Heart right ventricle (tissue), 16 donors: ENCODE results near the gene LARGE1. TPM values are rescaled to one million over a fixed set of nuclear protein-coding genes. Genes with fewer than 3 reads are reported as not detected.

Source experiments
- ATAC-seq, 8 donors: fragments of 200-7000 bp; cut with Tn5 transposase; one replicate each; pipeline ENCODE4 v1.9.1; 2020; ENCODE audit warnings: mild to moderate bottlenecking in 8 of 8, moderate library complexity in 8 of 8, moderate number of reproducible peaks in 1 of 8
- DNase-seq, 2 donors: peaks; one replicate each; pipeline ENCODE4 v3.0.0-alpha.2; 2020
- H3K27ac ChIP-seq, 10 donors: fragments of 200-600 bp; sonication (generic) in 2 of 10; one replicate each; pipeline versions ENCODE4 v1.5.0 to v1.8.0; 2020 to 2022; ENCODE audit warnings: mild to moderate bottlenecking in 3 of 10
- H3K27me3 ChIP-seq, 7 donors: fragments of 200-600 bp; one replicate each; pipeline ENCODE4 v1.8.0; 2021 to 2022; ENCODE audit warnings: mild to moderate bottlenecking in 2 of 7
- H3K36me3 ChIP-seq, 9 donors: fragments of 200-600 bp; sonication (generic) in 1 of 9; one replicate each; pipeline versions ENCODE4 v1.5.0 to v1.8.0; 2020 to 2022; ENCODE audit warnings: mild to moderate bottlenecking in 2 of 9
- H3K4me1 ChIP-seq, 9 donors: fragments of 200-600 bp; sonication (generic) in 1 of 9; one replicate each; pipeline versions ENCODE4 v1.5.0 to v1.8.0; 2020 to 2022; ENCODE audit warnings: mild to moderate bottlenecking in 4 of 9
- H3K4me3 ChIP-seq, 10 donors: fragments of 200-600 bp; sonication (generic) in 2 of 10; one replicate each; pipeline versions ENCODE4 v1.5.0 to v1.8.0; 2020 to 2022; ENCODE audit warnings: mild to moderate bottlenecking in 7 of 10, moderate library complexity in 2 of 10
- H3K9me3 ChIP-seq, 11 donors: fragments of 200-600 bp in 10 of 11; sonication (generic) in 2 of 11; one replicate each; pipeline versions ENCODE4 v1.5.0 to v1.8.0; 2013 to 2022; ENCODE audit warnings: mild to moderate bottlenecking in 2 of 11, control low read depth in 1 of 11, moderate library complexity in 1 of 11
- WGBS, 2 donors: extraction: QIAGEN DNeasy Blood & Tissue Kit; methylation state at CpG; one replicate each; pipeline ENCODE4 v1.1.7; 2013; ENCODE audit warnings: inconsistent platforms in 1 of 2; 5-methylcytosine and 5-hydroxymethylcytosine counted together
- intact Hi-C, 10 donors: fragments of 100-400 bp; cut with DNase I; formaldehyde crosslinking; loops; one replicate each; pipeline versions ENCODE4 v1.11.1 to v1.14.2; 2022
- polyA plus RNA-seq, 2 donors: library from polyadenylated mRNA; stranded (reverse); fragments of 200-250 nt; gene quantifications; one replicate each; pipeline ENCODE4 v1.2.3, GENCODE V29; 2013
- total RNA-seq, 10 donors: library from RNA; stranded (reverse); fragmentation: NEBNext Ultra II Directional in 3 of 10; extraction: Animal tissue kit (Norgen Biotek cat#: 25700) in 3 of 10; gene quantifications; one replicate each; pipeline versions ENCODE4 v1.2.1 to v1.2.4, GENCODE V29; 2021 to 2023
- TF ChIP-seq, protein P1 (sequence below), 9 donors: fragments of 200-600 bp; sonication (generic) in 2 of 9; IDR thresholded peaks; one replicate each; pipeline versions ENCODE4 v1.5.0 to v1.8.0; 2021 to 2022; ENCODE audit warnings: antibody characterized with exemption in 9 of 9, mild to moderate bottlenecking in 5 of 9, moderate library complexity in 1 of 9
- donor health status: Arrhythmogenic right ventricular cardiomyopathy.
- donor health status: ischemic (EF 13 %, LVEDD 7.1; RV severe dilation, severe dysfunction).
- donor health status: healthy with polysubstance abuse.
- donor health status: DM: no; HTN: yes; CAD: no.
- donor health status: DM: no; HTN: no; CAD: no.
- donor health status: ischemic (EF 25% LVEDD 6.9; RV normal size, moderate dysfunction).
- donor health status: ischemic (EF 25% LVEDD 5.7; RV mildly dilated, moderate dysfunction).
- donor health status: healthy.
- donor health status: DM: yes; HTN: yes; CAD: no.
- donor health status: Ischemic cardiomyopathy.
- donor health status: ischemic (EF 35%, LVEDD 5.7; RV mildly dilated, moderate dysfunction).
- donor health status: nonischemic (EF 11% LVEDD 7.7; RV severe dilation, severe dysfunction).
- donor health status: DM: yes; HTN: yes; CAD: no.
- donor health status: PGD.
- donor health status: ischemic (EF 29% LVEDD 5.4; RV normal size, mild dysfunction).
- donor health status: nonischemic (EF 23%, LVEDD 6.1; RV moderate dilation, normal function).

The LARGE1 gene
- total and polyA plus RNA-seq, 12 donors = 33.7 to 184 (median 144) TPM

- H3K4me3 ChIP-seq = no peak overlapping the region
- no peak for ATAC-seq
- 86 to 96% methylated on average over 2 of the region's 2 CpGs for WGBS, 2 donors
- TF ChIP-seq, protein P1, sequence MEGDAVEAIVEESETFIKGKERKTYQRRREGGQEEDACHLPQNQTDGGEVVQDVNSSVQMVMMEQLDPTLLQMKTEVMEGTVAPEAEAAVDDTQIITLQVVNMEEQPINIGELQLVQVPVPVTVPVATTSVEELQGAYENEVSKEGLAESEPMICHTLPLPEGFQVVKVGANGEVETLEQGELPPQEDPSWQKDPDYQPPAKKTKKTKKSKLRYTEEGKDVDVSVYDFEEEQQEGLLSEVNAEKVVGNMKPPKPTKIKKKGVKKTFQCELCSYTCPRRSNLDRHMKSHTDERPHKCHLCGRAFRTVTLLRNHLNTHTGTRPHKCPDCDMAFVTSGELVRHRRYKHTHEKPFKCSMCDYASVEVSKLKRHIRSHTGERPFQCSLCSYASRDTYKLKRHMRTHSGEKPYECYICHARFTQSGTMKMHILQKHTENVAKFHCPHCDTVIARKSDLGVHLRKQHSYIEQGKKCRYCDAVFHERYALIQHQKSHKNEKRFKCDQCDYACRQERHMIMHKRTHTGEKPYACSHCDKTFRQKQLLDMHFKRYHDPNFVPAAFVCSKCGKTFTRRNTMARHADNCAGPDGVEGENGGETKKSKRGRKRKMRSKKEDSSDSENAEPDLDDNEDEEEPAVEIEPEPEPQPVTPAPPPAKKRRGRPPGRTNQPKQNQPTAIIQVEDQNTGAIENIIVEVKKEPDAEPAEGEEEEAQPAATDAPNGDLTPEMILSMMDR (IDR thresholded peaks at IDR 0.05) = no peak
- H3K9me3 ChIP-seq = no peaks in the 10 kb centered on the region
- peaks cover 0 to 19% (median 0%) of the 10 kb centered on the region in 7 donors for H3K27me3 ChIP-seq
- no peak for DNase-seq
- H3K4me1 ChIP-seq = no peaks in the 10 kb centered on the region
- no peaks in the 10 kb centered on the region for H3K36me3 ChIP-seq
- H3K27ac ChIP-seq = no peak overlapping the region
- intact Hi-C loops = loop anchor here in 1 of 10 donors (10.0 kb wide), 1 partner anchor 1082 kb away; no protein-coding TSS in a partner anchor
Observed at GRCh38 chr22:33932997-33933396, 12.7 kb upstream of the LARGE1 start.

- no peak overlapping the region for H3K4me3 ChIP-seq
- H3K27ac ChIP-seq = no peak overlapping the region
- H3K36me3 ChIP-seq = no peaks in the 10 kb centered on the region
- peak in 1 of 8 donors; percentile 50 for ATAC-seq
- TF ChIP-seq, protein P1 (IDR thresholded peaks at IDR 0.05) = no peak
- H3K9me3 ChIP-seq = no peaks in the 10 kb centered on the region
- DNase-seq = no peak
- no peaks in the 10 kb centered on the region for H3K4me1 ChIP-seq
- intact Hi-C loops = loop anchor here in 1 of 10 donors (10.0 kb wide), 1 partner anchor 1083 kb away; no protein-coding TSS in a partner anchor
- WGBS, 2 donors = 27 to 38% methylated on average over 1 of the region's 1 CpG
- H3K27me3 ChIP-seq = peaks cover 0 to 10% (median 0%) of the 10 kb centered on the region in 7 donors
Observed at GRCh38 chr22:33931406-33931805, 11.1 kb upstream of the LARGE1 start.

DNA sequence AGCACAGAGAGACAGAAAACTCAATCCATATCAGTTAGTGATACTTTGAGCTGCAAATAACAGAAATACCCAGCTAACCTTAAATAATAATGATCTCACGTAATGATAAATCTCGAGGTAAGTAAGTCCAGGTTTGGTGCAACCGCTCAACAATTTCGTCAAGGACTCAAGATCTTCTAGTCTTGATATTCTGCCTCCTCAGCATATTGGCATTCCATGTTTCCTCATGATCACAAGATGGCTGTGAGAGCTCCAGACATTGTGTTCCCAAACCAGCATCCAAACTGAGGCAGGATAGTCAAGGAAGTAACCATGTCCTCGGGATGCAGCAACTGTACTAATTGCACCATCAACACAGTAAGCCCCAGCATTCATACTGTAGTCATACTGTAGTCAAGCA, 7.5 kb upstream of the LARGE1 start:
- no peak overlapping the region for H3K4me3 ChIP-seq
- intact Hi-C loops = loop anchor here (5.0 to 10.0 kb wide), 10 partner anchors 175 to 1097 kb away; no protein-coding TSS in a partner anchor
- DNase-seq = no peak

GRCh38 chr22:33925194-33925593, 4.9 kb upstream of the LARGE1 start:
- ATAC-seq = no peak
- intact Hi-C loops = loop anchor here (5.0 to 10.0 kb wide), 10 partner anchors 177 to 1100 kb away; no protein-coding TSS in a partner anchor
- no peaks in the 10 kb centered on the region for H3K9me3 ChIP-seq

More for the DNA sequence above, 7.5 kb upstream of the LARGE1 start:
- no peak for ATAC-seq
- H3K36me3 ChIP-seq = no peaks in the 10 kb centered on the region
- peaks cover 0 to 13% (median 0%) of the 10 kb centered on the region in 7 donors for H3K27me3 ChIP-seq
- H3K27ac ChIP-seq = no peak overlapping the region
- TF ChIP-seq, protein P1 (IDR thresholded peaks at IDR 0.05) = no peak
- WGBS, 2 donors = 90 to 92% methylated on average over 5 of the region's 5 CpGs
- H3K4me1 ChIP-seq = peaks cover 0 to 13% (median 8%) of the 10 kb centered on the region in 9 donors
- H3K9me3 ChIP-seq = no peaks in the 10 kb centered on the region

More at GRCh38 chr22:33925194-33925593, 4.9 kb upstream of the LARGE1 start:
- TF ChIP-seq, protein P1 (IDR thresholded peaks at IDR 0.05) = no peak
- no peaks in the 10 kb centered on the region for H3K36me3 ChIP-seq
- H3K27me3 ChIP-seq = peaks cover 0 to 32% (median 0%) of the 10 kb centered on the region in 7 donors
- 93 to 96% methylated on average over 4 of the region's 4 CpGs for WGBS, 2 donors
- peaks cover 0 to 22% (median 12%) of the 10 kb centered on the region in 9 donors for H3K4me1 ChIP-seq
- no peak overlapping the region for H3K4me3 ChIP-seq
- DNase-seq = no peak
- no peak overlapping the region for H3K27ac ChIP-seq
